ENCODE data around the gene KIAA0825. TPM values are rescaled to one million over a fixed set of nuclear protein-coding genes. Genes with fewer than 3 reads are reported as not detected.
"Not testable (repeated sequence)": the region's sequence is repeated elsewhere in the genome, so short reads cannot be mapped to it uniquely, and the experiment has no call there.

The KIAA0825 gene
- total and polyA plus RNA-seq, 2 experiments from 2014 or later = 3.0 to 7.0 TPM

DNA sequence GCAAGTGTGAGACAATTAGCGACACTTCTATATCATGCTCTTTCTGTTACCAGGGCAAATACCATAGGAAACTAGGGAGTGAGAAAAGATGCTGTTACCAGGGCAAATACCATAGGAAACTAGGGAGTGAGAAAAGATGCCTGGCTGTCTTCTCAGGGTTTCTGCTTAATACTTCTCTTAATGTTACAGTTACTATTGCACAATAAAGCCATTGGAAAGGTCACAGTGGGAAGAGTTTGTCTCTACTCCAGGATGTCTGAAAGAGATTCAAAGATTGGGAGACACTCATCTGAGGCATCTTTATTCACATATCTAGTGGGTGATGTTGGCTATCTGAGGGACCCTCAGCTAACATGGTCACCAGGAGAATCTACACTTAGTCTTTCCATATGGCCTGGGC, 445.3 kb downstream of the KIAA0825 start:
- DNase-seq = peak; percentile 43
- H3F3A ChIP-seq (ENCODE audit: insufficient read depth) = peaks cover 9% of the 10 kb centered on the region
- 75 to 89% methylated on average over 1 of the region's 1 CpG for WGBS, 2 experiments (ENCODE audit: low coverage in 1 of 2, low lambda C conversion rate in 2 of 2, missing lambda C conversion rate in 2 of 2)
- H3K27me3 ChIP-seq (replicated peaks; ENCODE audit: insufficient read depth) = no peaks in the 10 kb centered on the region
- peaks cover 5% of the 10 kb centered on the region; the same call in 1 of the 2 replicates for H3K9me2 ChIP-seq (ENCODE audit: insufficient read depth)
- 0 out of 2 replicates have a peak overlapping the region, but pooled peaks have one; percentile 11 for H3K27ac ChIP-seq
- no peak overlapping the region for H3K4me3 ChIP-seq
- H4K20me1 ChIP-seq (ENCODE audit: insufficient read depth) = no peaks in the 10 kb centered on the region
- TF ChIP-seq EZH2phosphoT487 (IDR thresholded peaks at IDR 0.05; ENCODE audit: insufficient read depth, low read depth) = no peak
- TF ChIP-seq EZH2 (IDR thresholded peaks at IDR 0.05; ENCODE audit: insufficient read depth, poor library complexity, severe bottlenecking) = no peak
- no peak overlapping the region for H3K9ac ChIP-seq
- in situ Hi-C loops (cut with MboI) = no loop called here
- no peak overlapping the region for H3K4me2 ChIP-seq (ENCODE audit: unreplicated experiment)
- no peaks in the 10 kb centered on the region for H3K79me2 ChIP-seq (ENCODE audit: insufficient read depth)
- H3K9me3 ChIP-seq (ENCODE audit: low read depth) = no peaks in the 10 kb centered on the region
- H3K4me1 ChIP-seq (ENCODE audit: insufficient read depth) = peaks cover 33% of the 10 kb centered on the region
- H3K36me3 ChIP-seq (ENCODE audit: low read depth) = no peaks in the 10 kb centered on the region
- no peak overlapping the region for H2AFZ ChIP-seq

GRCh38 chr5:94171070-94171469, 447.3 kb downstream of the KIAA0825 start:
- H3K36me3 ChIP-seq (ENCODE audit: low read depth); H3K4me3 ChIP-seq; H3K27me3 ChIP-seq (replicated peaks; ENCODE audit: insufficient read depth); H3F3A ChIP-seq (ENCODE audit: insufficient read depth); DNase-seq; H4K20me1 ChIP-seq (ENCODE audit: insufficient read depth); H3K9ac ChIP-seq; H3K9me3 ChIP-seq (ENCODE audit: low read depth); in situ Hi-C loops (cut with MboI); H2AFZ ChIP-seq; H3K4me2 ChIP-seq (ENCODE audit: unreplicated experiment); H3K79me2 ChIP-seq (ENCODE audit: insufficient read depth); H3K27ac ChIP-seq; H3K9me2 ChIP-seq (ENCODE audit: insufficient read depth): not testable (repeated sequence)
- WGBS, 2 experiments (ENCODE audit: low coverage in 1 of 2, low lambda C conversion rate in 2 of 2, missing lambda C conversion rate in 2 of 2) = 71 to 75% methylated on average over 3 of the region's 3 CpGs
- peaks cover 27% of the 10 kb centered on the region for H3K4me1 ChIP-seq (ENCODE audit: insufficient read depth)

DNA sequence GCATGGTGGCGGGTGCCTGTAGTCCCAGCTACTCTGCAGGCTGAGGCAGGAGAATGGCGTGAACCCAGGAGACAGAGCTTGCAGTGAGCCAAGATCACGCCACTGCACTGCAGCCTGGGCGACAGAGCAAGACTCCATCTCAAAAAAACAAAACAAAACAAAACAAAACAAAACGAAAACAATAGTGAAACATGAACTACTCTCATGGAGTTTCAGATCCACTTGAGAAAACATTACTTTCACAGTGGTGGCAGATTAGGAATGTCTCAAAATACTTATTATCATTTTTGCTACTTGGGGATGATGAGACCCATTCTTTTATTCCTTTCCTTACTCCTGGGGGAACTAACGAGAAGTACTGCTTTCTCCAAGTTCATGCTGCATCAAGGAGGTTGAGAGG, 448.2 kb downstream of the KIAA0825 start:
- DNase-seq; H4K20me1 ChIP-seq (ENCODE audit: insufficient read depth); H3K4me3 ChIP-seq; H3F3A ChIP-seq (ENCODE audit: insufficient read depth); H3K9me2 ChIP-seq (ENCODE audit: insufficient read depth); in situ Hi-C loops (cut with MboI); H3K27ac ChIP-seq; H3K27me3 ChIP-seq (replicated peaks; ENCODE audit: insufficient read depth); H3K9ac ChIP-seq; H3K36me3 ChIP-seq (ENCODE audit: low read depth); H3K4me2 ChIP-seq (ENCODE audit: unreplicated experiment); H2AFZ ChIP-seq; H3K9me3 ChIP-seq (ENCODE audit: low read depth); H3K79me2 ChIP-seq (ENCODE audit: insufficient read depth): not testable (repeated sequence)
- 64 to 68% methylated on average over 6 of the region's 6 CpGs for WGBS, 2 experiments (ENCODE audit: low coverage in 1 of 2, low lambda C conversion rate in 2 of 2, missing lambda C conversion rate in 2 of 2)
- H3K4me1 ChIP-seq (ENCODE audit: insufficient read depth) = peaks cover 22% of the 10 kb centered on the region

DNA sequence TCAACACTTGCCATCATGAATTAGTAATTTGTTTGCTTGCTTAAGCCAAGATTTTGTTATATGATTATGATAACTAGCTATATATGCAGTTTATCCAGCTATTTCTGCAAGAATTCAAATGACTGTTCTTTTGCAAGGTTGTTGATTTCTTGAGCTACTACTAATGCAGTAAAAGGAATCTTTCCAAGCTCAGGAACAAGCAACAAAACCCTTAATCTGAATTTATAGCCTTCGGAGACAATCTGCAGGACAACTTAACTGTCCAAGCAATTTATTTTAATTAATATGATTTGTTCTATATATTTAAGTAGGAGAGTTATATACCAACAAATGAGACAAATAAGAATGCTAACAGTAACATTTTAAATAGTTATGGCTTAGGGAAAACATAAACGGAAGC, 450.3 kb downstream of the KIAA0825 start:
- no peak for DNase-seq
- Histone ChIP-seq H3K36me3 (ENCODE audit: low read depth) (no peaks in the 10 kb centered on the region), H3K9me2 (ENCODE audit: insufficient read depth) (no peaks in the 10 kb centered on the region), H3K4me2 (ENCODE audit: unreplicated experiment) (no peak overlapping the region), H3K9me3 (ENCODE audit: low read depth) (no peaks in the 10 kb centered on the region), H3K9ac (no peak overlapping the region), H3K27ac (no peak overlapping the region), H3F3A (ENCODE audit: insufficient read depth) (no peaks in the 10 kb centered on the region), H3K4me3 (no peak overlapping the region), H3K79me2 (ENCODE audit: insufficient read depth) (no peaks in the 10 kb centered on the region), H3K4me1 (ENCODE audit: insufficient read depth) (0 out of 2 replicates have a peak, but pooled peaks cover 5% of the 10 kb centered on the region), H4K20me1 (ENCODE audit: insufficient read depth) (no peaks in the 10 kb centered on the region), H3K27me3 (replicated peaks; ENCODE audit: insufficient read depth) (no peaks in the 10 kb centered on the region), H2AFZ (no peak overlapping the region)
- in situ Hi-C loops (cut with MboI) = no loop called here
- WGBS, 2 experiments (ENCODE audit: low coverage in 1 of 2, low lambda C conversion rate in 2 of 2, missing lambda C conversion rate in 2 of 2) = 80 to 88% methylated on average over 2 of the region's 2 CpGs
- TF ChIP-seq EZH2phosphoT487 (IDR thresholded peaks at IDR 0.05; ENCODE audit: insufficient read depth, low read depth) = no peak
- TF ChIP-seq EZH2 (IDR thresholded peaks at IDR 0.05; ENCODE audit: insufficient read depth, poor library complexity, severe bottlenecking) = no peak

GRCh38 chr5:94161801-94162200, 456.6 kb downstream of the KIAA0825 start:
- TF ChIP-seq EZH2 (IDR thresholded peaks at IDR 0.05; ENCODE audit: insufficient read depth, poor library complexity, severe bottlenecking) (no peak), EZH2phosphoT487 (IDR thresholded peaks at IDR 0.05; ENCODE audit: insufficient read depth, low read depth) (no peak)
- H3K9me3 ChIP-seq (ENCODE audit: low read depth) = no peaks in the 10 kb centered on the region

More at GRCh38 chr5:94161801-94162200, 456.6 kb downstream of the KIAA0825 start:
- in situ Hi-C loops (cut with MboI) = no loop called here
- Histone ChIP-seq H3K9me2 (ENCODE audit: insufficient read depth) (no peaks in the 10 kb centered on the region), H3K27me3 (replicated peaks; ENCODE audit: insufficient read depth) (no peaks in the 10 kb centered on the region), H4K20me1 (ENCODE audit: insufficient read depth) (no peaks in the 10 kb centered on the region), H3K9ac (no peak overlapping the region), H3K4me2 (ENCODE audit: unreplicated experiment) (no peak overlapping the region), H3F3A (ENCODE audit: insufficient read depth) (no peaks in the 10 kb centered on the region), H3K4me1 (ENCODE audit: insufficient read depth) (0 out of 2 replicates have a peak, but pooled peaks cover 6% of the 10 kb centered on the region), H3K27ac (no peak overlapping the region), H2AFZ (no peak overlapping the region), H3K79me2 (ENCODE audit: insufficient read depth) (no peaks in the 10 kb centered on the region), H3K4me3 (no peak overlapping the region), H3K36me3 (ENCODE audit: low read depth) (no peaks in the 10 kb centered on the region)
- DNase-seq = no peak
- WGBS, 2 experiments (ENCODE audit: low coverage in 1 of 2, low lambda C conversion rate in 2 of 2, missing lambda C conversion rate in 2 of 2) = 83 to 100% methylated on average over 1 of the region's 1 CpG
